Lung (tissue), 16 donors: ENCODE data around the gene NOX1. TPM values are rescaled to one million over a fixed set of nuclear protein-coding genes. Genes with fewer than 3 reads are reported as not detected.
A peak's percentile ranks its signal among the peaks of the same experiment; 100 is the strongest.

Experiments used
- ATAC-seq: fragments of 200-7000 bp; cut with Tn5 transposase; one replicate; pipeline ENCODE4 v1.9.1; 2020; ENCODE audit warnings: moderate number of reproducible peaks; ENCODE audit not compliant: insufficient read depth, low FRiP score
- DNase-seq, 3 donors: peaks; one replicate each; pipeline ENCODE4 v3.0.0-alpha.2; 2013 to 2017
- H3K27ac ChIP-seq, 2 donors: one replicate each; pipeline ENCODE4 v1.5.1; 2013; ENCODE audit warnings: mild to moderate bottlenecking in 2 of 2, moderate library complexity in 2 of 2, control low read depth in 1 of 2, inconsistent platforms in 1 of 2, low read depth in 1 of 2, low read length in 1 of 2
- H3K27me3 ChIP-seq, 3 donors: one replicate each; pipeline ENCODE4 v1.5.1; 2013; ENCODE audit warnings: low read length in 2 of 3; ENCODE audit not compliant: control insufficient read depth in 3 of 3, insufficient read depth in 3 of 3
- H3K36me3 ChIP-seq, 4 donors: one replicate each; pipeline ENCODE4 v1.5.1; 2013; ENCODE audit warnings: low read length in 4 of 4, mild to moderate bottlenecking in 1 of 4, moderate library complexity in 1 of 4; ENCODE audit not compliant: control insufficient read depth in 4 of 4, insufficient read depth in 4 of 4
- H3K4me1 ChIP-seq, 5 donors: one replicate each; pipeline ENCODE4 v1.5.1; 2013; ENCODE audit warnings: low read length in 5 of 5, mild to moderate bottlenecking in 2 of 5, moderate library complexity in 1 of 5; ENCODE audit not compliant: control insufficient read depth in 5 of 5, insufficient read depth in 5 of 5
- H3K4me3 ChIP-seq: one replicate; pipeline ENCODE4 v1.5.1; 2013; ENCODE audit warnings: mild to moderate bottlenecking, control low read depth, moderate library complexity
- H3K9ac ChIP-seq, 2 donors: one replicate each; pipeline ENCODE4 v1.5.1; 2013; ENCODE audit warnings: low read length in 2 of 2, control low read depth in 1 of 2; ENCODE audit not compliant: insufficient read depth in 1 of 2
- H3K9me3 ChIP-seq, 4 donors: one replicate each; pipeline ENCODE4 v1.5.1; 2013; ENCODE audit warnings: low read length in 3 of 4, mild to moderate bottlenecking in 1 of 4, moderate library complexity in 1 of 4; ENCODE audit not compliant: control insufficient read depth in 4 of 4, insufficient read depth in 3 of 4
- CTCF ChIP-seq: IDR thresholded peaks from 2 replicates; pipeline ENCODE4 v1.5.1; 2012; ENCODE audit warnings: mild to moderate bottlenecking; ENCODE audit errors: control extremely low read depth, extremely low read depth
- WGBS, 2 donors: extraction: QIAGEN DNeasy Blood & Tissue Kit; methylation state at CpG; one replicate each; pipeline ENCODE4 v1.1.7; 2013; 5-methylcytosine and 5-hydroxymethylcytosine counted together
- long read RNA-seq, 5 donors: transcript quantifications; one replicate each; lab custom pipeline, GENCODE V29; 2026
- polyA plus RNA-seq, 2 donors: library from polyadenylated mRNA; stranded (reverse); fragments of 200-250 nt; gene quantifications; one replicate each; pipeline ENCODE4 v1.2.1, GENCODE V29; 2013
- total RNA-seq, 2 donors: library from RNA; depleted of rRNA in 1 of 2; stranded (reverse); fragments of >200 nt in 1 of 2; gene quantifications; one replicate each; pipeline ENCODE4 v1.2.1, GENCODE V29; 2014 to 2021
- donor health status: control.
- donor health status: control.
- donor health status: Bipolar disorder and iron deficiency.
- donor health status: healthy.
- donor health status: DM: yes; HTN: yes; CAD: no.

NOX1 gene
- under 1 TPM in 1 of 2 donors, not detected in 1; 0.12 TPM for total RNA-seq
- polyA plus RNA-seq = under 1 TPM; 0.08 to 0.11 TPM
- long read RNA-seq, donor 1 = 0 reads
- long read RNA-seq, donor 2 = 0 reads
- long read RNA-seq, donor 3 = 0 reads
- long read RNA-seq, donor 4 = 0 reads
- long read RNA-seq, donor 5 = 0 reads

GRCh38 chrX:100874325-100874724, at the start of gene NOX1:
Gene NOX1 (minus strand): TSS chrX:100874359. CDS start chrX:100874139, 220 bp downstream.
- peaks cover 0 to 2% (median 0%) of the 10 kb centered on the region in 5 donors for H3K4me1 ChIP-seq
- WGBS, 2 donors = 21 to 48% methylated on average over 2 of the region's 2 CpGs
- ATAC-seq = no peak
- H3K27ac ChIP-seq = no peak within 1 kb of the TSS
- peak in 1 of 3 donors; percentile 20 for DNase-seq
- H3K36me3 ChIP-seq = no peaks in the 10 kb centered on the region
- no peak for TF ChIP-seq CTCF
- no peak within 1 kb of the TSS for H3K9ac ChIP-seq
- H3K9me3 ChIP-seq = no peaks in the 10 kb centered on the region
- peaks cover 0 to 4% (median 0%) of the 10 kb centered on the region in 3 donors for H3K27me3 ChIP-seq
- H3K4me3 ChIP-seq = no peak within 1 kb of the TSS

- ATAC-seq (no peak), DNase-seq (no peak)
- no peak for TF ChIP-seq CTCF
- WGBS, 2 donors = 63 to 91% methylated on average over 2 of the region's 2 CpGs
- H3K36me3 ChIP-seq = no peaks in the 10 kb centered on the region
- H3K4me3 ChIP-seq = no peak overlapping the region
- H3K27me3 ChIP-seq = peaks cover 3 to 8% (median 6%) of the 10 kb centered on the region in 3 donors
- H3K27ac ChIP-seq = no peak overlapping the region
- H3K9ac ChIP-seq = no peak overlapping the region
- H3K9me3 ChIP-seq = no peaks in the 10 kb centered on the region
- H3K4me1 ChIP-seq = peaks cover 0 to 3% (median 0%) of the 10 kb centered on the region in 5 donors
Observed at GRCh38 chrX:100915562-100915961, 41.4 kb upstream of the NOX1 start.

GRCh38 chrX:100913111-100913510, 39.0 kb upstream of the NOX1 start:
- DNase-seq = no peak
- no peak for ATAC-seq
- 81 to 97% methylated on average over 2 to 3 of the region's 3 CpGs for WGBS, 2 donors
- H3K9ac ChIP-seq = no peak overlapping the region
- no peaks in the 10 kb centered on the region for H3K36me3 ChIP-seq
- no peak overlapping the region for H3K27ac ChIP-seq
- peaks cover 3 to 5% (median 3%) of the 10 kb centered on the region in 3 donors for H3K27me3 ChIP-seq
- no peaks in the 10 kb centered on the region for H3K9me3 ChIP-seq
- no peak overlapping the region for H3K4me3 ChIP-seq
- no peak for TF ChIP-seq CTCF
- H3K4me1 ChIP-seq = peaks cover 0 to 3% (median 0%) of the 10 kb centered on the region in 5 donors

- no peak for ATAC-seq
- DNase-seq = peak; percentile 7 to 30 (median 14)
- no peaks in the 10 kb centered on the region for H3K36me3 ChIP-seq
- no peak overlapping the region for H3K4me3 ChIP-seq
- H3K27me3 ChIP-seq = peaks cover 0 to 4% (median 3%) of the 10 kb centered on the region in 3 donors
- H3K9ac ChIP-seq = no peak overlapping the region
- H3K9me3 ChIP-seq = no peaks in the 10 kb centered on the region
- H3K27ac ChIP-seq = no peak overlapping the region
- peaks cover 0 to 3% (median 0%) of the 10 kb centered on the region in 5 donors for H3K4me1 ChIP-seq
- WGBS, 2 donors = 41 to 86% methylated on average over 1 of the region's 1 CpG
- TF ChIP-seq CTCF = no peak
Observed at GRCh38 chrX:100911731-100912130, 37.6 kb upstream of the NOX1 start.
